HG02759 (cell line): ENCODE results near the gene DDX25.

Source experiments
- ATAC-seq: cut with Tn5 transposase; IDR thresholded peaks from one replicate; pipeline ENCODE4 v1.9.1; 2021; ENCODE audit warnings: mild to moderate bottlenecking, moderate library complexity; ENCODE audit not compliant: unreplicated experiment

Gene DDX25

DNA sequence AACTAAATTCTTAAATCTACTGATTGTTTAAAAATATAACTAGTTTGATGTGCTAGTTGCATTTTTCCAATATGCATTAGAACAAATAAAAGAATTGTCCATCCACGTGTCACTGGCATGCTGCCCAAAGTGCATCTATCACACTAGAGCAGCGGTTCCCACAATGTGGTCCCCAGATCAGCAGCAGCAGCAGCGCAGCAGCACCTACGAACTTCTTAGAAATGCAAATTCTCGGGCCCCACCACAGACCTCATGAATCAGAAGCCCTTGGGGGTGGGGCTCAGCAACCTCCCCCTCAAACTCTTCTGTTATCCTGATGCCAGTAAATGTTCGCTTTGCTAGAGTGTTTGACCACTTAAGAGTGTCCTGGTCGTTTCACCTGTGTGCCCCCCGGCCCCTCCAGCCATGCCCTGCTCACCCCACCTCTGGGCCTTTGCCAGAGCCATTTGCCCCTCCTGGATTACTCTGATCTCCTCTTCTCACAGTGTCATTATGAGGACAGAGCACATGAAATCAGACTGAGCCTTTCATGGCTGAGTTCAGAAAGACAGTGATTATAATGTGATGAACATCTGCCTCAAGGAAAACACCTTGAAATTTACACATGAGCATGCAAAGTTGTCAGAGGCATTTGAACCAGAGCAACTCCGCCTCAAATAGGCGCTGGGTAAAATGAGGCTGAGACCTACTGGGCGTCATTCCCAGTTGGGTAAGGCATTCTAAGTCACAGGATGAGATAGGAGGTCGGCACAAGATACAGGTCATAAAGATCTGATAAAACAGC is 28.9 kb downstream of the DDX25 start:
- no peak for ATAC-seq

DNA sequence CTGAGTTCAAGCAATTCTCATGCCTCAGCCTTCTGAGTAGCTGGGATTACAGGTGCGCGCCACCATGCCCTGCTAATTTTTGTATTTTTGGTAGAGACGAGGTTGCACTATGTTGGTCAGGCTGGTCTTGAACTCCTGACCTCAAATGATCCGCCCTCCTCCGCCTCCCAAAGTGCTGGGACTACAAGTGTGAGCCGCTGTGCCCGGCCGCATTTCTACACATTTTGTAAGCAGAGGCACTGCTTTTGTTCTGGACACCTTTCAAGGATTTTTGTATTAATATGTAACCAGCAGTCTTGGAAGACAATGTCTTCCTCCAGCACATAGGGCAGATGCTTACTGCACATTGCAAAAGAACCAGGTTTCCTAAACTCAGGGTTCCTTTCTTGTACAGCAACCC is 30.2 kb downstream of the DDX25 start:
- ATAC-seq = no peak

DNA sequence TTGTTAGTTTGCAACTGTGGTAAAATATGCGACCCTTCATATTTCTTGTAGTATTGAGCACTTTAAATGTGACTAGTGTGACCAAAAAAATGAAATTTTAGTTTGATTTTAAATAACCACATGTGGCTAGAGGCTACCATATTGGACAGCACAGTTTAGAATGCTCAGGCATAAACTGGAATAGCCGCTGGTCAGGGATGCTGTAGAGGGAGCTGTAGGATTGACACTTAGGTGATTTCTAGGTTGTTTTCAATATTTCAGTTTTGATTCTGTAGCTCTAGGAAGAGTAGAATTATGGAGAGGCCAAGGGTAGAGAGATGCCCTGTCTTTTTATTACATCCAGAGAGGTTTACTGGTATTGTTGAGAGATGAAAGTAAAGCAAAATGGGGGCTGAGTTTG is 30.7 kb downstream of the DDX25 start:
- ATAC-seq = no peak

DNA sequence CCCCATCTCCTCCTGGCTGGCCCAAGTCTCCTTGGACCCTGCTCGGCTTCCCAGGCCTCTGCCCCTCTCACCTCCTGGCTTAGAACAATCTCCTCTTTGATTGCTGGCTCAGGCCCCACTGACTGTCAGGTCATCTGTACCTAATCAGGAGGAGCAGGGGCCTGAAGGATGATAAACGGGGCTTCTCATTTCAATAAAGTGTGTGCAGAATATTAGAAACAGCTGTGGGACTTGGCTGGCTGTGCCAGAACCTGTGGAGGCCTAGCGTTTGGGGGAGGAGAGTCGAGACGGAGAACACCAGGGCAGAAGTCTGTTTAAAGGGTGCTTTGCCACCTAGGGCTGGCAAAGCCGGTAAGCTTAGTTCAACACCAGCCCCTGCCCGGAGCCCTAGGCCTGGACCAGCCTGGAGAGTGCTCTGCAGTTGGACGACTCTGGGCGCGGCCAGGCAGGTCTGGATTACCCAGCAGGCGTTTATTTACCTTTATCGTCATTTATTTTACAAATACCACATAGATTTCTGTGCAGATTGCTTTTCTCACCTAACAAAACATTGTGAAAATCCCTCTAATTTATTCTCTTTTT is 31.4 kb downstream of the DDX25 start:
- ATAC-seq = no peak

DNA sequence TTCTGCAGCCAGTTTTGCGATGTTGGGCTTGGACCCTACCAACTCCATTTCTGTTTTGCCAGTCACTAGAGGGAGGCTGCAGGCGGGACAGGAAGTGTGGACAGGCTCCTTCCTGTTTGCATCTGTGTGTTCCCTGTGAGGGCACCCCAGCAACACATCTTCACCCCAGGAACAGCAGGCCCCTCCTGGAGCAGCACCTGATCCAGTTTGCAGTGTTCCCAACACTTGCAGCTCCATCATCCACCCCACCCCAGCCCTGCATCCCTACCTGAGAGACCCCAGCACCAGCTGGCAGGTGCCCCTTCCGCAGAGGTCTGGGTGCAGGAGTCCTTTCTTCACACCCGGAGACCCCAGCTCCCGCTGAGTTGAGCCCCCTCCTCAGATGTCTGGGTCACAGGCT is 34.1 kb downstream of the DDX25 start:
- ATAC-seq = no peak

DNA sequence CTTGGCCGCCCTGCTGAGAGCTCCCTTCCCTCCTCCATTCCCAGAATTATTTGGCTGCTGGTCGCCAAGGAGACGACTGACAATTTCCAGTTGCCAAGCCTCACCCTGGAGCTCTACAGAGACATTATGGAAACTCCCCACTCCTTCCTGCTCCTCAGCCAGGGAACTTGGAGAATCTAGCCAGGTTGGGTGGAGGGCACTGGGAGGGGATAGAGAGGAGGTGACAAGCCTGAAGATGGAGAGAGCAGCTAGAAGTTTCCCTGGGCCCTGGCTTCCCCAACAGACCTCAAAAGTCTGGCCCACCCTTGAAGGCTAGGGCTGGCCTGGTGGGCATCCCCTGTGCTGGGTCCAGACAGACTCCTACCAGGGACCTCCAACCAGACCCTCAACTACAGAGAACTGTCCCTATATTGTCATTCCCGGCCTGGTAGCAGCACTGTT is 34.8 kb downstream of the DDX25 start:
- no peak for ATAC-seq

DNA sequence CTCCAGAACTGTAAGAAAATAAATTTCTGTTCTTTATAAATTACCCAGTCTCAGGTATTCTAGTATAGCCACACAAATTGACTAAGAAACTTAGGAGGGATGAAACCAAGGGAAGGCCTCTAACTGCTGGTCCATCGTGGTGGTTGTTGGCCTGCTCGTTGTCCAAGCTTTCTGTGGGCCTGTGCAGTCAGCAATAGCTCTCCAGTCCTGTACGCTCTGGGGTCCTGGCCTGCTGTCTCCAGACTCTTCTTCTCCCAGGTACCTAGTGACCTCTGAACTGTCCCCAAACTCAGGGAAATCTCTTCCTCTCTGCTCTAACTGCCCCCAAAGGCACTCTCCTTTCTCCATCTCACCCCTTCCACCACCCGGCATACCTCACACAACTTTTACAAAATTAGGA is 35.8 kb downstream of the DDX25 start:
- no peak for ATAC-seq

DNA sequence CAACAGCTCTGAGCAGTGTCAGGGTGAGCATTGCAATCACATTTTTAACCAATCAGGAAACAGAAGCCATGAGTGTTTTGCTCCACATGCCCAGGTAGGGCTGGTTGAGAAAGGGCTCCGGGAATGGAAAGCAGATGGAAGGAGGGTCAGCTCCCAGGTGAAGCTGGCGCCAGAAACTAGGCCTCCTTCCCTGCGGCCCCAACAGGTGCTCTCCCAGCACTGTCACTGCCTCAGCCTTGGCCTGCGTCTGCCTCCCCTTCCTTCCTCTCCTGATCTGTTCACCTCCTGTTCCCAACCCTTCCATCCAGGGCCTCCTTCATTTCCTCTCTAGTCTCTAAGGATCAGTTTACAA is 36.9 kb downstream of the DDX25 start:
- ATAC-seq = no peak

DNA sequence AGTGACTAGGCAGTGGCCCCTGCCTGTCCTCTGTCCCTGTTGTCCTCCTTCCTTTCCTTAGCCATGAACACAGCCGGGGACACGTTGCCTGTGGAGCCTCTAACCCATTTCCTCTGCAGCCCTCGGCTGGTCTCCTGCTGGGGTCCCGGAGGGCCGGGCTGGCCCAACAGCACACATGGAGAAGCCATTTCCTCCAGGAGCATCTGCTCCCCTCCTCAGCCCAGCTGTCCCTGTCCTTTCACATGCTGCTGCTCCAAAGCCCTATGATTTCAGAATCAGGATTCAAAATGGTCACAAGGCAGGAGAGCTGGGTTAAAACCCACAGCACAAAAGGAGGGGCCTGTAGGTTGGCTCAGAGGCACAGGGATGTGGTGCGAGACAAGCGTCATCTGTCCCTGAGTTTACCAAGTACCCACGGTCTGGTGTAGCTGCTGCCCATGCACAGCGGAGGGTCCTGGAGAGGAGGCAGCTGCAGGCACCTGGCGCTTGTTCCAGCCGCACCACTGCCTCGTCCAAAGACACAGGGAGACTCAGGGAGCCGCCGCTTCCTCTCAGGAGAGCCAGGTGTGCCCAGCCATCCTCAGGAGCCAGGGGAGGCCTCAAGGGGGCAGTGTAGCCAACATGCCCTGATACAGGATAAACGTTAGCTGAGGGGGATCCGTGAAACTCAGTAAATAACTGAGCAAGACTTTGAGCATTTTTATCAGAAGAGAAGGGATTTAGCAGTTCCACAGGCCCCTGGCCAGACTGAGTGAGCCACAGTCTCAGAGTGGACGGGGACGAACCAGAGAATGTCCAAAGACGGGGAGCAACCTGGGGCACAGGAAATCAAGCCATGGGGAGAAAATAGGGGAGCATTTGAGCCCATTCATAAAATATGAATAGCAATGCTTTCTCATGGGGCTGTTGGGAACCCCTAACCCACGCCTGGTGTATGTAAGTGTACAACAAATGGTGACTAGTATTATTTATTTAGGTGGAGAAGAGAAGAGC is 37.6 kb downstream of the DDX25 start:
- ATAC-seq = no peak

DNA sequence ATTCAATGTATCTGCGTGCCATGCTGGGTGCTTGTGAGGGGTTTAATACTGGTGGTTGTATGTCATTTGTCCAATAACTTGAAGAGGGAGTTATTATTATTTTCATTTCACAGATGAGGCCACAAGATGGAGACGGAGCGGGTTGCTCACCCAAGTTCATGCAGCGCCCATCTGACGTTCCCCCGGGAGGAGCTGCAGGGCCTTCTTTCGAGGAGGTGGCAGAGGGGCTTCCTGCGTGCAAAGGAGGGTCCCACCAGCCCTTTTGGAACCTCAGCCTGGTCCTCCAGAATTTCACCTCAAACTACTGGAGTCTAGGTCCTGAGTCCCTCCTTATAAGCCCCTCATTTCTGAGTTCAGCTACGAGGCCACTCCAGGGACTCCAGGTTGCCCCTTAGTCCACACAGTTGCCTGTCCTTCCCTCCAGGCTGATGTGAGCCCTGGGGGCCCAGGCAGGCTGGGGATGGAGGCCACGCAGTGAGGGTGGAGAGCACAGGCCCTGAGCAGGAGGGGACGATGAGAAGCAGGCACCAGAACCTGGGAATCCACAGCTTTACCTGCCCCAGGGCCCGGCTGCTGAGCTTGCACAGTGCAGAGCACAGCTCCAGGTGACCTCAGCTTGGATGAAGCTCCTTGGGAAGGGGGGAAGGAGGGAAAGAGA is 38.6 kb downstream of the DDX25 start:
- no peak for ATAC-seq

DNA sequence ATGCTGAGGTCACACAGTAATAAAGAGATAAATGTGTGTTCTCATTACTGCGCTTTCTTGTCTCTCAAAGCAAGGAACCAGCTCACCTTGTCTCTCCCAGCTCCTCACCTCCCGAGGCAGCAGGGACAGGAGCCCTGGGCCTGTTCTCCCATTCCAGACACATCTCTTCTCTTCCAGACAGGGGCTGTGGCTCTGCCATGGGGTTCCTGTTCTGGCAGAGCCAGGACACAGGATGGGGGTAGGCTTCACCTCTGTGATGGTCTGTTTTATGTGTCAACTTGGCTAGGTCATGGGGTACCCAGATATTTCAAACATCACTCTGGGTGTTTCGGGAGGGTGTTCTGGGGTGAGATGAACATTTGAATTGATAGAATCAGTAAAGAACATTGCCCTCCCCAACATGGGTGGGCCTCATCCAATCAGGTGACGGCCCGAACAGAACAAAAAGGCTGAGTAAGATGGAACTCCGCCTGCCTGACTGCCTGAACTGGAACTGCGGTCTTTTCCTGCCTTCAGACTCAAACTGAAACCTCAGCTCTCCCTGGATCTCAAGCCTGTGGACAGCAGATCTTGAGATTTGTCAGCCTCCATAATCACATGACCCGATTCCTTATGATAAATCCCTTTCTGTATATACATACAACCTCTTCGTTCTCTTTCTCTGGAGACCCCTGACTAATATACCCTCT is 39.5 kb downstream of the DDX25 start:
- ATAC-seq = no peak

DNA sequence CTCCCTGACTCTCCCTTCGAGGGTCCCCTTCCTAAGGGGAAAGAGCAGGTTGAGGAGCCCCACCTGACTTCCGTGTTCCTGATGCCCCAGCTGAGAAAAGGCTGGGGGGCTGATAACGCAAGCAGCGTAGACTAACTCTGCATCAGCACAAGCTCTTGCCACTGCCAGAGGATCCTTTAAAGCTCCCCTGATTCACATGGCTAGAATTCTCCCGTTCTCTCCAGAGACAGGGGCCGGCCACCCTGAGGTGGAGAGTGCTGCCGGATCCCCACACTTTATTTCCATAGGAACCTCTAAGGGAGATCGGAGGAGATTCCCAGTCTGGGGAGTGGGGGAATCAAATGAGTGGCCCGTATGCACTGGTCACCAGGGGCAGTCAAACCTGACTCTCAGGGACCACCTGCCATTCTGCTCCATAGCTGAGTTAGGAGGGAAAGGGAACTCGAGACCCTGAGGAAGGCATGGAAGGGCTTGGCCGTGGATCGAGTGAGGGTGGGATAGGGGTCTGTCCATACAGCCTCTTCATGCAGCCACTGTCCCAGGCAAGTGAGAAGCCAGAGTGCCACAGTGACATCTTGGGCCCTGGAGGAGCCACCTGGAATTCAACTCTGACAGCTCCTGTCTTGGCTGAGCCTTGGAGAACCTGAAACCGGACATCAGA is 40.2 kb downstream of the DDX25 start:
- ATAC-seq = no peak

DNA sequence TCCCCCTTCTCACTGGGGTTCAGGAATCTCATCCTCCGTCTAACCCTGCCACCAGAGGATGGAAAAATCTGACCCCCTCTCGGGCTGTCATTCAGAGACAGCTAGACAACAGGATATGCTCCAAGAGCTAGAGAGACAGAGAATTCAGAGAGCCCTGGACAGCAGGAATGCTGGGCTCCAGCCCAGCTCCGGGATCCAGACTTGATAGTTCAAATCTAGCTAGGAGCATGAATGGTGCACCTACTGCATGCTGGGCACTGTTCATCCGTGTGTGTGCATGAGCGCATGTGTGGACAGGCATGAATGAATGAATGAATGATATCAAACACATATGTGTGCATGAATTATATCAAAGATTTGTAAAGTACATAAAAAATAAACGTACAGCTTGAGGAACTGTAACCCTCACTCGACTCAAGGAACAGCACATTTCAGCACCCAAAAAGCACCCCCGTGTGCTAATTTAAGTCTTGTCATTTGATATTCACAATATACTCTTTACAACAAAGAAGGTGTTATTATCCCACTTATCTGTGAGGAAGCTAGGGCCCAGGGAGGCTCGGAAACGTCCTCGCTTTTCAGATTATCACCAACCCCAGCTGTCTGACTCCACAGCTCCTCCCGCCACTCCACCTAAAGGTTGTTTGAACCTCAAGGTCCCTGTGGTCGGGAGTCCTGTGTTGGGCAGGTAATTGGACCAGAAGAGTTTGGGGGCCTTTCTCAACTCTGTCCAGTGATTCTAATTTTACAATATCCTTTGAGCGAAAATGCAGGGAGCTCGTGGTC is 40.9 kb downstream of the DDX25 start:
- no peak for ATAC-seq

DNA sequence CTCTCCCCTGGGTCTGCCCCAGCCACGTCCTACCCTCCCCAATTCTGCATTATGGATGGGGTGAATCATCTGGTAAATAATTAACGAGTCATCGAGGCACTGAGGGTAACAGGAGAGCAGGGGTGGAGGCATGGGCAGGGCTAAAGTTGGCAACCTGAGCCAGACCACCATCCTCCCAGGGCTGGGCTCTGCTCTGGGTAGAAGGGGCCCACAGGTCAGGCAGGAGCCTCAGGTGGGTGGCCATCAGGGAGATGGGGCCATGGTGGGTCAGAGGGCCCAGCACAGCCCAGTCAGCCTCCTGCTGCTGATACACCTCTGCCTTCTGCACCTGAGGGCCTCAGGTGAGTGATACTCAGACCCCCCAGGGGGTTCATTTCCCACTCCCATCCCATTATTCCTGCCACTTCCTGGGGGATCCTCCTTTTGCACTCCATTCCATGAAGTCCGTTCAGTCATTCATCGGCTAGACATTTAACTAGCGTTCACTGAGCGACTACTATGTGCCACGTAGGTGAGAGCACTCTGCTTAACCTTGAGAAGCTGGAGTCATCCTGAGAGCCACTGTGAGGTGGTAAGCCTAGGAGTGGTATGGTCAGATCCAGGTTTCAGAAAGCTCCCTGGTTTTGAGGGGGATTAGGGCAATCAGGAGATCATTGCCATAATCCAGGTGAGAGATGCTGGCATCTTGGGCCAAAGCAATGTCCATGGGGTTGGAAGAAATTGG is 41.7 kb downstream of the DDX25 start, which contains the start of gene VSIG10L2:
Gene VSIG10L2 (plus strand): TSS at position 248 of the 724 bp plus-strand sequence. CDS start 12 bp downstream, at position 260.
- no peak for ATAC-seq

DNA sequence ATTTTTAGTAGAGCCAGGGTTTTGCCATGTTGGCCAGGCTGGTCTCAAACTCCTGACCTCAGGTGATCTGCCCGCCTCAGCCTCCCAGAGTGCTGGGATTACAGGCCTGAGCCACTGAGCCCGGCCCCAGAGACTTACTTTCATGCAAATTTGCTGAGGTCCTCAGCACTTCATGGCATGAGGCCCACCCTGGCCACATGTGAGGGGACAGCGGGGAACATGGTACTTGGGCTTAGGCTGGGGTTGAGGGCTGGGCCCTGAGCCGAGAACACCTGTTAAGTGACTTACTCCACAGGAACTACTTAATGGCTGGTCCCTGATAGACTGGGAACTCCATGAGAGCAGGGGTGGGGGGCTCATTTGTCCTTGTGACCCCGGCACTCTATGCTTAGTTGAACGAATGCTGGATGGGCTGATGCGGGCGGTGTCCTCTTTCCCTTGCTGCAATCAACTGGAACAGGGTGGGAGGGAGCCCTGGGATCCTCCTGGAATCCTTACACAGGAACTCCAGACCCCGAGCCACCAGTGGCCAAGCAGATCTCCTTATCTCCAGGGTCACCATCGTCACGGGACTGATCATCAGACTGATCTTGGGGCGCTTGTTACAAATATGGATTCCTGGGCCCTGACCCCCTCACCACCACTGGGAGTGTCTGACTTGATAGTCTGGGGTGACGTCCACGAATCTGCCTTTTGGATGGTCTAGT is 42.6 kb downstream of the DDX25 start:
- ATAC-seq = no peak

DNA sequence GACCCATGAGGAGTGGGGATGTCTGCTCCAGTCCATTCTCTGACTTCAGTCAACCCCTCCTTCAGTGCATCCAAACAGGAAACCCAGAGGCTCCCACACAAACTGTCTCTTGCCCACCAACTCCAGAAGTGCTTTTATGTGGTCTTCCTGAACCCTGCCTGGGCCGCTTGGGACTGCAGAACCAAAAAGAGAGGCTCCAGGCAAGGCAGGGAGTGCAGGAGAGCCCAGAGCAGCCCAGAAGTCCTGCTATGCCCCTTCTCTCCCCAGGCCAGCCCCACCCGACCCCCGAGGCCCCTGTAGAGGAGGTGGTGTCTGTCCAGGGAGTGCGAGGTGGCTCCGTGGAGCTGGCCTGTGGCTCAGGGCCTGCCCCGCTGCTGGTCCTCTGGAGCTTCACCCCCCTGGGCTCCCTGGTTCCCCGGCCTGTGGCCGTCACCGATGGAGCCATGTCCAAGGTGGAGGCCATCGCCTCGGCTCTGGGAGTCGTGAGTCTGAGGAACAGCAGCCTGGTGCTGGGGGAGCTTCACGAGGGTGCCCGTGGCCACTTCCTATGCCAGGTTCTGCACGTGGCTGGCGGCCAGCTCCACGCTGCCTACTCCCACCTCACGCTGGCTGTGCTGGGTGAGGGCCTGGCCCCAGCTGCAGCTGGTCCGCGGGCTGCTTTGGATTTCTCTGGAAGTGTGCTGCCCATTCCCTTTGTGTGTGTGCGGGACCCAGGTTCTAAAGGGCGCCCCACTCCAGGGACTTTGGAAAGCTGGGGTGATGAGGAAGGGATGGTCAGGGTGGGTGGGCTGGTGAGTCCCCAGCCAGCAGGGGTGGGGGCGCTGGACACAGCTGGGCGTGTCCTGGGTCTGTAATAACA is 43.3 kb downstream of the DDX25 start:
- no peak for ATAC-seq
